Epithelial cell of proximal tubule (primary cell): Measurements from ENCODE around the gene TMEM259. TPM values are rescaled to one million over a fixed set of nuclear protein-coding genes. Genes with fewer than 3 reads are reported as not detected.

ENCODE experiments used
- DNase-seq: peaks from one replicate; pipeline ENCODE4 v3.0.0-alpha.2; 2011; ENCODE audit warnings: low read depth
- H3K4me3 ChIP-seq: 2 replicates; pipeline ENCODE4 v1.5.1; 2011; ENCODE audit warnings: low read depth, mild to moderate bottlenecking, low read length
- total RNA-seq: library from RNA; depleted of rRNA; stranded (reverse); fragments of >200 nt; gene quantifications from 2 replicates; pipeline ENCODE4 v1.2.3, GENCODE V29; 2015
- TF ChIP-seq, protein P1 (sequence below): conservative IDR thresholded peaks from 2 replicates; pipeline ENCODE4 v1.5.1; 2012; ENCODE audit warnings: low read depth, mild to moderate bottlenecking, low read length

TMEM259 gene
- total RNA-seq, 1 donor from 2014 or later, result 193 TPM

DNA sequence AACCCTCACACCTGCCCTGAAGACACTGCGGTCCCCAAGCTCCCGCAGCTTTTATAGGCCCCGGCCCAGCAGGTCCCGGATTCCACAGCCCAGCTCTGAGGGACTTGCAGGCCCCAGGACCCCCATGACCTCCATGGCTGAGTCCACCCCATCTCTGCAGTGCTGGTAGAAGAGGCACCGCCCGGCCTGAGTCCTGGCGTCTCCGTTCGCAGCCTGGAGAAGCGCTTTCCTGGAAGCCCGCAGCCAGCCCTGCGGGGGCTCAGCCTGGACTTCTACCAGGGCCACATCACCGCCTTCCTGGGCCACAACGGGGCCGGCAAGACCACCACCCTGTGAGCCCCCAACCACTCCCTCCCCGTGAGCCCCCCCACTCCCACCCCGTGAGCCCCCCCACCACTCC lies 28.2 kb upstream of the TMEM259 start:
- H3K4me3 ChIP-seq, result no peak overlapping the region
- no peak for DNase-seq
- TF ChIP-seq, protein P1, sequence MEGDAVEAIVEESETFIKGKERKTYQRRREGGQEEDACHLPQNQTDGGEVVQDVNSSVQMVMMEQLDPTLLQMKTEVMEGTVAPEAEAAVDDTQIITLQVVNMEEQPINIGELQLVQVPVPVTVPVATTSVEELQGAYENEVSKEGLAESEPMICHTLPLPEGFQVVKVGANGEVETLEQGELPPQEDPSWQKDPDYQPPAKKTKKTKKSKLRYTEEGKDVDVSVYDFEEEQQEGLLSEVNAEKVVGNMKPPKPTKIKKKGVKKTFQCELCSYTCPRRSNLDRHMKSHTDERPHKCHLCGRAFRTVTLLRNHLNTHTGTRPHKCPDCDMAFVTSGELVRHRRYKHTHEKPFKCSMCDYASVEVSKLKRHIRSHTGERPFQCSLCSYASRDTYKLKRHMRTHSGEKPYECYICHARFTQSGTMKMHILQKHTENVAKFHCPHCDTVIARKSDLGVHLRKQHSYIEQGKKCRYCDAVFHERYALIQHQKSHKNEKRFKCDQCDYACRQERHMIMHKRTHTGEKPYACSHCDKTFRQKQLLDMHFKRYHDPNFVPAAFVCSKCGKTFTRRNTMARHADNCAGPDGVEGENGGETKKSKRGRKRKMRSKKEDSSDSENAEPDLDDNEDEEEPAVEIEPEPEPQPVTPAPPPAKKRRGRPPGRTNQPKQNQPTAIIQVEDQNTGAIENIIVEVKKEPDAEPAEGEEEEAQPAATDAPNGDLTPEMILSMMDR, result no peak

DNA sequence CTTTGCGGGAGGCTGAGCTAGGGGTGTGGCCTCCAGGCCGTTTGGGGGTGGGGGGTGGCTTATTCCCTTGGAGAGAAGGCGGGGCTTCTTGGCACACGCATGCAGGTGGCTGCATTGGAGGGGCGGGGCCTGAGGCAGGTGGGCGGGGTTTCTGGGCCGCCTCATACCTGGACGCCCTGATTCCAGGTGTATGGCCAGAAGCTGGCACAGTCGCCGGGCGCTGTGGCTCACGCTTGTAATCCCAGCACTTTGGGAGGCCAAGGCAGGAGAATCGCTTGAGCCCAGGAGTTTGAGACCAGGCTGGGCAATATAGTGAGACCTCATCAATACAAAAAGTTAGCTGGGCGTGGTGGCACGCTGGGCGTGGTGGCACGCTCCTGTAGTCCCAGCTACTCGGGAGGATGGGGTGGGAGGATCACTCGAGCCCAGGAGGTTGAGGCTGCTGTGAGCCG lies 26.8 kb upstream of the TMEM259 start:
- TF ChIP-seq, protein P1, result no peak
- no peak overlapping the region for H3K4me3 ChIP-seq
- no peak for DNase-seq

DNA sequence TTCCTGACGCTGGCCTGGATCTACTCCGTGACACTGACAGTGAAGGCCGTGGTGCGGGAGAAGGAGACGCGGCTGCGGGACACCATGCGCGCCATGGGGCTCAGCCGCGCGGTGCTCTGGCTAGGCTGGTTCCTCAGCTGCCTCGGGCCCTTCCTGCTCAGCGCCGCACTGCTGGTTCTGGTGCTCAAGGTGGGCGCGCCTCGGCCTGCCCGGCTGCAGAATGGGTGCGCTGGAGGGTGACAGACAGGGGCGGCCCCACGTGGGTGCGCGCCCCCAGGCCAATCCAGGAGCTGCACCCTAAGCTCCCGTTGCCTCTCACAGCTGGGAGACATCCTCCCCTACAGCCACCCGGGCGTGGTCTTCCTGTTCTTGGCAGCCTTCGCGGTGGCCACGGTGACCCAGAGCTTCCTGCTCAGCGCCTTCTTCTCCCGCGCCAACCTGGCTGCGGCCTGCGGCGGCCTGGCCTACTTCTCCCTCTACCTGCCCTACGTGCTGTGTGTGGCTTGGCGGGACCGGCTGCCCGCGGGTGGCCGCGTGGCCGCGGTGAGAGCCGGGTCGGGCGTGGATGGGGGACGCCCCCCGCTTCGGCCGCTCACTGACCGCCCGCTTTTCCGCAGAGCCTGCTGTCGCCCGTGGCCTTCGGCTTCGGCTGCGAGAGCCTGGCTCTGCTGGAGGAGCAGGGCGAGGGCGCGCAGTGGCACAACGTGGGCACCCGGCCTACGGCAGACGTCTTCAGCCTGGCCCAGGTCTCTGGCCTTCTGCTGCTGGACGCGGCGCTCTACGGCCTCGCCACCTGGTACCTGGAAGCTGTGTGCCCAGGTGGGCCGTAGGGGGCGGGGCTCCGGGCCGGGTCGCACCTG lies 26.1 kb upstream of the TMEM259 start:
- no peak for DNase-seq
- H3K4me3 ChIP-seq, result no peak overlapping the region
- TF ChIP-seq, protein P1, result no peak

DNA sequence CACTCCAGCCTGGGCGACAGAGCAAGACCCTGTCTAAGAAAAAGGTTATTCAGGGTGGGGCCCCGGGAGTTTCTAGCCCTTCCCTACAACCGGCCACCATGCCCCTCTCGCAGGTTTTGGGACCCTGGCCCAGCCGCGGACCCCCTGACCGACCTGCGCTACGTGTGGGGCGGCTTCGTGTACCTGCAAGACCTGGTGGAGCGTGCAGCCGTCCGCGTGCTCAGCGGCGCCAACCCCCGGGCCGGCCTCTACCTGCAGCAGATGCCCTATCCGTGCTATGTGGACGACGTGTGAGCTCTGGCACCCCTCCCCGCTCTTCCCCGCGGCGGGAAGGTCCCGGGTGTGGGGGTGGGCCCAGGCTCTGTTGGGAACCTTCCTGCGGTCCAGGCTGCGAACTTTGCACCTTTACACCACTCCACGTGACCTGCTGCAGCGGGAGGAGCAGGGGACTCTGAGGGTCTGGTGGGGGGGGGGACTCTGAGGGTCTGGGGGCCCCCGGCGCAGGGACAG lies 25.2 kb upstream of the TMEM259 start:
- no peak overlapping the region for H3K4me3 ChIP-seq
- TF ChIP-seq, protein P1, result no peak

DNA sequence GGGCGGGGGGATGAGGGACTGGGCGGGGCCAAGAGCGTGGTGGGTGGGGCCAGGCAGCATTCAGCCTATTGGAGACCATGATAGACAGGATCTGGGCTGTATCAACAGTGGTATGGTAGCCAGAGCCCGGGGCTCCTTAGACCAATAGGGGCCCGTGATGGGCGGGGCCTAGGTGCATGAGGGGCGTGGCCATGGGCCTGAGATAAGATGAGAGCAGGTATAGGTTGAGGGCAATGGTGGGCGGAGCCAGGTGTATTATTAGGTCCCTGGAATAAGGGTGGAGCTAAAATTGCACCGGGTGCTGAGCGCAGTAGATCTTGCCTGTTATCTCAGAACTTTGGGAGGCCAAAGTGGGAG lies 24.3 kb upstream of the TMEM259 start:
- H3K4me3 ChIP-seq, result no peak overlapping the region
- DNase-seq, result no peak
- TF ChIP-seq, protein P1, result no peak

More for the DNA sequence above, 25.2 kb upstream of the TMEM259 start:
- no peak for DNase-seq

DNA sequence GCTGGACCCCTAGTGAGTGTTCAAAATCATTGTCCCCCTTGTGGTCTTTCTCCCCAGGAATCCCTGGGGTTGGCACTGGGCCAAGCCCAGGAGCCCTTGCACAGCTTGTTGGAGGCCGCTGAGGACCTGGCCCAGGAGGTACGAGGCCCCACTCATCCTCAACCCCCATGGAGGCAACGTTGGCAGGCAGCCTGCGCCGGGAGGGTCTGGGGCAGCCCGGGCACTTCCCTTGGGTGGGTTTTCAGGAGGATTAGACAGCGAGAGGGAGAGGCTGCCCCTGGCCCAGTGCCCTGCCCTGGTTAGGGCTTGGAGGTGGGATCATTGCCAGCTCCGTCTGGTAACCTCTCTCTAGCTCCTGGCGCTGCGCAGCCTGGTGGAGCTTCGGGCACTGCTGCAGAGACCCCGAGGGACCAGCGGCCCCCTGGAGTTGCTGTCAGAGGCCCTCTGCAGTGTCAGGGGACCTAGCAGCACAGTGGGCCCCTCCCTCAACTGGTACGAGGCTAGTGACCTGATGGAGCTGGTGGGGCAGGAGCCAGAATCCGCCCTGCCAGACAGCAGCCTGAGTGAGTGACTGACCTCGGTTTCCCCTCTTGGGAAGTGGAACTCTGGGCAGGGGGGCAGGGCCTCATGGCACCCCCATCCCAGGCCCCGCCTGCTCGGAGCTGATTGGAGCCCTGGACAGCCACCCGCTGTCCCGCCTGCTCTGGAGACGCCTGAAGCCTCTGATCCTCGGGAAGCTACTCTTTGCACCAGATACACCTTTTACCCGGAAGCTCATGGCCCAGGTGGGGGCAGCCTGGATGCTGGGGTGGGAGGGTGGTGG lies 22.0 kb upstream of the TMEM259 start:
- TF ChIP-seq, protein P1, result no peak
- DNase-seq, result no peak
- H3K4me3 ChIP-seq, result no peak overlapping the region
